GM10248 (cell line): ENCODE data around the gene SIM1.

Experiments
- CTCF ChIA-PET: fragments of 300-600 bp; sonication (Branson Sonifier 250); formaldehyde crosslinking; extraction: SDS; loops from one replicate; lab custom pipeline; 2021; ENCODE audit warnings: antibody characterized with exemption; lab: Yijun Ruan, JAX
- POLR2A ChIA-PET: fragments of 350-650 bp; sonication (Branson Sonifier 250); formaldehyde crosslinking; extraction: SDS; loops from one replicate; lab custom pipeline; 2020; ENCODE audit warnings: antibody characterized with exemption; lab: Yijun Ruan, JAX
- DNase-seq: peaks from one replicate; pipeline ENCODE4 v3.0.0; 2012; ENCODE audit errors: extremely low spot score
- CTCF ChIP-seq: IDR thresholded peaks from 2 replicates; pipeline ENCODE4 v1.5.1; 2012; ENCODE audit warnings: mild to moderate bottlenecking, low read depth; ENCODE audit errors: extremely low read depth, missing control alignments, control extremely low read depth

SIM1 gene

GRCh38 chr6:100454551-100455229 lies 10.0 kb downstream of the SIM1 start:
- POLR2A ChIA-PET: no interaction called here
- DNase-seq: no peak
- CTCF ChIA-PET: interaction anchor here (1.4 to 1.5 kb wide), 2 partner anchors 11 to 21 kb away, joined by 3 read pairs; no protein-coding TSS in a partner anchor
- TF ChIP-seq CTCF: no peak

GRCh38 chr6:100453701-100454521 lies 10.8 kb downstream of the SIM1 start:
- CTCF ChIA-PET: interaction anchor here (1.5 to 2.4 kb wide), 3 partner anchors 10 to 337 kb away, joined by 3 to 6 read pairs (median 3); no protein-coding TSS in a partner anchor
- TF ChIP-seq CTCF: no peak
- DNase-seq: no peak
- POLR2A ChIA-PET: no interaction called here

GRCh38 chr6:100452998-100453397 lies 11.7 kb downstream of the SIM1 start:
- no peak for TF ChIP-seq CTCF
- POLR2A ChIA-PET: no interaction called here
- CTCF ChIA-PET: interaction anchor here (0.7 to 2.4 kb wide), 5 partner anchors 9 to 354 kb away, joined by 3 to 6 read pairs (median 3); no protein-coding TSS in a partner anchor
- DNase-seq: no peak

GRCh38 chr6:100451577-100451976 lies 13.1 kb downstream of the SIM1 start:
- CTCF ChIA-PET: interaction anchor here (1.2 to 2.1 kb wide), 5 partner anchors 8 to 352 kb away, joined by 3 to 5 read pairs (median 3); no protein-coding TSS in a partner anchor
- no peak for TF ChIP-seq CTCF
- POLR2A ChIA-PET: no interaction called here
- no peak for DNase-seq

- POLR2A ChIA-PET: no interaction called here
- no peak for DNase-seq
- CTCF ChIA-PET: interaction anchor here (1.4 kb wide), 1 partner anchor 16 kb away, joined by 4 read pairs; no protein-coding TSS in a partner anchor
- TF ChIP-seq CTCF: no peak
Observed at GRCh38 chr6:100449239-100449691, 15.5 kb downstream of the SIM1 start.
